OCI-M2 (cell line): ENCODE results near the gene DOCK4.

Experiments used
- DNase-seq: peaks from one replicate; lab custom pipeline; 2025; ENCODE audit not compliant: unreplicated experiment; lab: John Stamatoyannopoulos, UW

Gene DOCK4

GRCh38 chr7:111982133-111982532 lies 224.1 kb downstream of the DOCK4 start:
- no peak for DNase-seq

GRCh38 chr7:111980725-111981124 lies 225.5 kb downstream of the DOCK4 start:
- DNase-seq = no peak

GRCh38 chr7:111975346-111975745 lies 230.9 kb downstream of the DOCK4 start:
- DNase-seq = no peak

GRCh38 chr7:111960984-111961383 lies 245.2 kb downstream of the DOCK4 start:
- no peak for DNase-seq

GRCh38 chr7:111958896-111959295 lies 247.3 kb downstream of the DOCK4 start:
- no peak for DNase-seq

- DNase-seq = no peak
Observed at GRCh38 chr7:111958431-111958830, 247.8 kb downstream of the DOCK4 start.

GRCh38 chr7:111955616-111956015 lies 250.6 kb downstream of the DOCK4 start:
- no peak for DNase-seq

GRCh38 chr7:111954474-111955381 lies 251.5 kb downstream of the DOCK4 start:
- DNase-seq = no peak

GRCh38 chr7:111954056-111954455 lies 252.1 kb downstream of the DOCK4 start:
- DNase-seq = no peak

- no peak for DNase-seq
Observed at GRCh38 chr7:111953611-111954010, 252.6 kb downstream of the DOCK4 start.

GRCh38 chr7:111952783-111953182 lies 253.4 kb downstream of the DOCK4 start:
- DNase-seq = no peak

GRCh38 chr7:111951052-111951451 lies 255.1 kb downstream of the DOCK4 start:
- no peak for DNase-seq

GRCh38 chr7:111942450-111943081 lies 263.6 kb downstream of the DOCK4 start:
- DNase-seq = no peak

GRCh38 chr7:111937163-111937562 lies 269.0 kb downstream of the DOCK4 start:
- DNase-seq = no peak

- DNase-seq = no peak
Observed at GRCh38 chr7:111933609-111934008, 272.6 kb downstream of the DOCK4 start.

GRCh38 chr7:111931958-111932357 lies 274.2 kb downstream of the DOCK4 start:
- DNase-seq = no peak

GRCh38 chr7:111931016-111931517 lies 275.1 kb downstream of the DOCK4 start:
- DNase-seq = no peak

- no peak for DNase-seq
Observed at GRCh38 chr7:111929264-111929663, 276.9 kb downstream of the DOCK4 start.

GRCh38 chr7:111927353-111928019 lies 278.7 kb downstream of the DOCK4 start:
- DNase-seq = no peak

- no peak for DNase-seq
Observed at GRCh38 chr7:111920329-111920728, 285.9 kb downstream of the DOCK4 start.

GRCh38 chr7:111919631-111920179 lies 286.5 kb downstream of the DOCK4 start:
- no peak for DNase-seq
